Measurements from ENCODE around the gene ETFA. TPM values are rescaled to one million over a fixed set of nuclear protein-coding genes. Genes with fewer than 3 reads are reported as not detected.

The ETFA gene
- total RNA-seq, 1 experiment from 2014 or later = 164 TPM

GRCh38 chr15:76190751-76191538 lies 120.3 kb downstream of the ETFA start:
- Mint-ChIP-seq H3K27me3 (ENCODE audit: insufficient read depth, unreplicated experiment) (no peaks in the 10 kb centered on the region), H3K4me1 (ENCODE audit: insufficient read depth, unreplicated experiment) (peaks cover 33% of the 10 kb centered on the region), H3K36me3 (ENCODE audit: insufficient read depth, unreplicated experiment) (no peaks in the 10 kb centered on the region), H3K9me3 (ENCODE audit: unreplicated experiment) (no peaks in the 10 kb centered on the region), H3K4me3 (ENCODE audit: unreplicated experiment) (peak overlapping the region; percentile 43), H3K27ac (ENCODE audit: low read depth, unreplicated experiment) (no peak overlapping the region)
- intact Hi-C loops (cut with micrococcal nuclease) = loop anchor here (1.0 to 2.0 kb wide), 4 partner anchors 94 to 676 kb away; no protein-coding TSS in a partner anchor
- CTCF ChIA-PET = interaction anchor here (0.6 to 3.5 kb wide), 33 partner anchors 8 to 940 kb away, joined by 3 to 16 read pairs (median 4); no protein-coding TSS in a partner anchor
- no TSS peak for BruUV-seq (replicated peaks)
- POLR2A ChIA-PET = interaction anchor here (0.6 to 0.9 kb wide), 5 partner anchors 13 to 300 kb away, joined by 3 read pairs; no protein-coding TSS in a partner anchor
- peak; percentile 77 for DNase-seq (ENCODE audit: unreplicated experiment)
- TF ChIP-seq CTCF (IDR thresholded peaks at IDR 0.05; ENCODE audit: unreplicated experiment) = peak; percentile 83

DNA sequence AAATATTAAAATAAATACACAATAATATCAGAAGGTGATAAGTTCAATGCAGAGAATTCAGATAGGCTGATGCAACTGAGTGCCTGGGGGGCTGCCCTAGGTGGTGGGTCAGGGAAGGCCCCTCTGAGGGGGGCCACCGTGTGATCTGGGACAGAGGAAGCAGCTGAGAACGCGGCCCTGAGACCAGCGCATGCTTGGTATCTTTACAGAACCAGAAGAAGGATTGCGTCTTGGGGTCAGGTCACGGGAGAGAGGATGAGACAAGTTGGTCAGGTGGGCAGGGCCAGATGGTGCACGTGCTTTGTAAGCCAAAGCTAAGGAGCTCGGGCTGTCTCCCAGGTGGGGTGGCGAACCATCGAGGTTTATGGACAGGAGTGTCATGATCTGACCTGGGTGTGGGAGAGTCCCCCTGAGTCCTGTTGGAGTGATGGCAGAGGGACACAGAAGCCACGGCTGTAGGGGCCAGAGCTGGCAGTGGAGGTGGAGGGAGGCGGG lies 121.2 kb downstream of the ETFA start:
- DNase-seq (ENCODE audit: unreplicated experiment) = no peak
- no TSS peak for BruUV-seq (replicated peaks)
- Mint-ChIP-seq H3K4me3 (ENCODE audit: unreplicated experiment) (no peak overlapping the region), H3K27ac (ENCODE audit: low read depth, unreplicated experiment) (no peak overlapping the region), H3K4me1 (ENCODE audit: insufficient read depth, unreplicated experiment) (peaks cover 35% of the 10 kb centered on the region), H3K9me3 (ENCODE audit: unreplicated experiment) (no peaks in the 10 kb centered on the region), H3K36me3 (ENCODE audit: insufficient read depth, unreplicated experiment) (no peaks in the 10 kb centered on the region), H3K27me3 (ENCODE audit: insufficient read depth, unreplicated experiment) (no peaks in the 10 kb centered on the region)
- TF ChIP-seq CTCF (IDR thresholded peaks at IDR 0.05; ENCODE audit: unreplicated experiment) = no peak
- ChIA-PET CTCF (interaction anchor here (0.5 to 3.5 kb wide), 24 partner anchors 8 to 677 kb away, joined by 3 to 16 read pairs (median 5); no protein-coding TSS in a partner anchor), POLR2A (interaction anchor here (0.6 to 0.7 kb wide), 2 partner anchors 12 to 301 kb away, joined by 3 read pairs; no protein-coding TSS in a partner anchor)
- intact Hi-C loops (cut with micrococcal nuclease) = loop anchor here (1.0 to 2.0 kb wide), 4 partner anchors 95 to 677 kb away; no protein-coding TSS in a partner anchor

DNA sequence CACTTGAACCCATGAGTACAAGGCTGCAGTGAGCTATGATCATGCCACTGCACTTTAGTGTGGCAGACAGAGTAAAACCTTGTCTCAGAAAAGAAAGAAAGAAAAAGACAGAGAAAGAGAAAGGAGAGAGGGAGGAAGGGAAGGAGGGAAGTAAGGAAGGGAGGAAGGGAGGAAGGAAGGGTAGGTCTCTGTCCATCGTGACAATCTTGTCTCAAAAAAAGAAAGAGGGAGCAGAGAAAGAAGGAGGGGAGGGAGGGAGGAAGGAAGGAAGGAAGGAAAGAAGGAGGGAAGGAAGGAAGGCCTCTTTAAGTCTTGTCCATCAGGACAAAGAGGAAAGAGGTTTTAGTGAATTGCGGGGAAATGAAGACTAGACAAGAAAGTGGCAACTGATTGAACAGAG lies 122.2 kb downstream of the ETFA start:
- Mint-ChIP-seq H3K27ac (ENCODE audit: low read depth, unreplicated experiment) (no peak overlapping the region), H3K36me3 (ENCODE audit: insufficient read depth, unreplicated experiment) (no peaks in the 10 kb centered on the region), H3K4me3 (ENCODE audit: unreplicated experiment) (no peak overlapping the region), H3K4me1 (ENCODE audit: insufficient read depth, unreplicated experiment) (peaks cover 29% of the 10 kb centered on the region), H3K9me3 (ENCODE audit: unreplicated experiment) (no peaks in the 10 kb centered on the region), H3K27me3 (ENCODE audit: insufficient read depth, unreplicated experiment) (no peaks in the 10 kb centered on the region)
- intact Hi-C loops (cut with micrococcal nuclease) = no loop called here
- ChIA-PET CTCF (interaction anchor here (0.6 to 3.5 kb wide), 9 partner anchors 10 to 652 kb away, joined by 3 to 16 read pairs (median 6); no protein-coding TSS in a partner anchor), POLR2A (no interaction called here)
- no peak for DNase-seq (ENCODE audit: unreplicated experiment)
- BruUV-seq (replicated peaks) = no TSS peak
- TF ChIP-seq CTCF (IDR thresholded peaks at IDR 0.05; ENCODE audit: unreplicated experiment) = no peak

DNA sequence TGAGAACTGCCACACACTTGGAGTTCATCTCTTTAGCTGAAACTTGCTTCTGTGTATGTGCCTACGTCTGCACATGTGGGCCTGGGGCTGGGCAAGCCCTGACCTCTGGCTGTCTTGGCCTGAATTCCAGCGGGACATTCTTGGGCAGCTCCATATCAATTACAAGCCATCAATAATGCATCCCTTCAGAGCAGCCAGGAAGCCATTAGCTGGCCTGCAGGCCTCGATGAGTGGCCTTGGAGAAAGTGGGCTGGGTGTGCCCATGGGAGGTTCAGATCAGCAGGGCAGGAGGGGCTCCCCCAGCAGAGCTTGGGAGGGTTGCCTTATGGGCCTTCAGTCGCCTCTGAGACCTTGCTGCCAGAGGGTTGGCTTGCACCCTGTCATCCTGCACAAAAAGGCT lies 124.1 kb downstream of the ETFA start:
- Mint-ChIP-seq H3K4me3 (ENCODE audit: unreplicated experiment) (no peak overlapping the region), H3K4me1 (ENCODE audit: insufficient read depth, unreplicated experiment) (peaks cover 27% of the 10 kb centered on the region), H3K27me3 (ENCODE audit: insufficient read depth, unreplicated experiment) (no peaks in the 10 kb centered on the region), H3K27ac (ENCODE audit: low read depth, unreplicated experiment) (no peak overlapping the region), H3K9me3 (ENCODE audit: unreplicated experiment) (no peaks in the 10 kb centered on the region), H3K36me3 (ENCODE audit: insufficient read depth, unreplicated experiment) (no peaks in the 10 kb centered on the region)
- intact Hi-C loops (cut with micrococcal nuclease) = no loop called here
- ChIA-PET POLR2A (no interaction called here), CTCF (interaction anchor here (0.8 to 1.7 kb wide), 6 partner anchors 14 to 100 kb away, joined by 3 to 7 read pairs (median 4); no protein-coding TSS in a partner anchor)
- DNase-seq (ENCODE audit: unreplicated experiment) = no peak
- no TSS peak for BruUV-seq (replicated peaks)
- no peak for TF ChIP-seq CTCF (IDR thresholded peaks at IDR 0.05; ENCODE audit: unreplicated experiment)

Data from MCF 10A (cell line).